ENCODE measurements around the gene RALGPS1.

Gene RALGPS1, protein sequence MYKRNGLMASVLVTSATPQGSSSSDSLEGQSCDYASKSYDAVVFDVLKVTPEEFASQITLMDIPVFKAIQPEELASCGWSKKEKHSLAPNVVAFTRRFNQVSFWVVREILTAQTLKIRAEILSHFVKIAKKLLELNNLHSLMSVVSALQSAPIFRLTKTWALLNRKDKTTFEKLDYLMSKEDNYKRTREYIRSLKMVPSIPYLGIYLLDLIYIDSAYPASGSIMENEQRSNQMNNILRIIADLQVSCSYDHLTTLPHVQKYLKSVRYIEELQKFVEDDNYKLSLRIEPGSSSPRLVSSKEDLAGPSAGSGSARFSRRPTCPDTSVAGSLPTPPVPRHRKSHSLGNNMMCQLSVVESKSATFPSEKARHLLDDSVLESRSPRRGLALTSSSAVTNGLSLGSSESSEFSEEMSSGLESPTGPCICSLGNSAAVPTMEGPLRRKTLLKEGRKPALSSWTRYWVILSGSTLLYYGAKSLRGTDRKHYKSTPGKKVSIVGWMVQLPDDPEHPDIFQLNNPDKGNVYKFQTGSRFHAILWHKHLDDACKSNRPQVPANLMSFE

DNA sequence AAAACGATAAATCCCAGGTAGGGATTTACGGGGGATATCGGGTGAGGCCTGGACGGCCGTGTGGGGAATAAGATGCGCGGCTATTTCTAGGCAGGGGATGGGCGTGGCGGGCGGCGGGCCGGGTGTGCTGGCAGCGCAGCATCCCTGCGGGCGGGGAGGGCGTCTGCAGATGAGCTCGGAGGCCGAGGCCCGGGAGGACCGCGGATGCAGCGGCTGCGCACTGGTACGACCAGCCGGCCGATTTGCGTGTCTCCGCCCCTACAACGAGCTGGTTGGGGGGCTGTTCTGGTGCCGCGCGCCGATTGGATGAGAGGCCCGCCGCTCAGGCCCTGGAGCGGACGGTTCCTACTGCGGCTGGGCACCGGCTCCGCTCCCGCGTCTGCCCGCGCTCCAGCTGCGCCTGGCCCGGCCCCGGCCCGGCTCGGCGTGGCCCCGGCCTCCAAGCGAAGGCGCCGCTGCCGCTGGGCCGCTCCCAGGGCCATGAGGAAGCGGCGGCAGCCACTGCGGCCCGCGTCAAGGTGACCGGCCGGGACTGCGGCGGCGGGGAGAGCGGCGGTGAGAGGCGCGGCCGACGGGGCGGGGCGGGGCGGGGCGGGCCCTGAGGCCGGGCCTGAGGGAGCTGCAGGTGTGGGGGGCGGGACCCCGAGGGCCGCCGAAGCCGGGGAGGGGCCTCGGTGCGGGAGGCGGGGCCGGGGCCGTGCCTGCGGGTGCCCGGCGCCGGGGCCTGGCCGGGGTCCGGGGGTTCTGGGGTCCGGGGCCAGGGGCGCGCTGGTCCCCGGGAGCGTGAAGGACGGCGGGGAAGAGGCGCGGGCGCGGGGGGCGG, at the start of gene RALGPS1:
TSS of gene RALGPS1 (plus strand) at position 325 of the 823 bp plus-strand sequence. CDS start 47,508 bp downstream, outside the sequence.
- DNase-seq, result peak; percentile 35

DNA sequence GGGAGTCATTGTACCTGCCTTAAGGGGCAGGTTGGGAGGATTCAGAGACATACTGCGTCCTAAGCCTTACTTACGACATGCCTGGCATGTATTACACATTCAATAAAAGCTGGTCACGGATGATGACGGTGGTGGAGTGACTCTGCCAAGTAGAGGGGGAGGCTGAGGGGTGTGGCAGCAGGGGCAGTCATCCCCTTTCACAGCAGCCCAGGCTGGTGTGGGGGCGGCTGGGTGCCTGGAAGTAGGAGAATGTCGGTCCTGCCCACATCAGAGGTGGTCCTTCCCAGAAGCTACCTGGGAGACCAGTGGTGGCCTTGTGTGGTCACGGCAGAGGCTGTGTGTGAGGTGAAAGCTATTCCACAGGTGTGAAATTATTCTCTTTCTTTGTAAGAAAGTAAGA, 45.2 kb upstream of the RALGPS1 start:
- no peak for DNase-seq

DNA sequence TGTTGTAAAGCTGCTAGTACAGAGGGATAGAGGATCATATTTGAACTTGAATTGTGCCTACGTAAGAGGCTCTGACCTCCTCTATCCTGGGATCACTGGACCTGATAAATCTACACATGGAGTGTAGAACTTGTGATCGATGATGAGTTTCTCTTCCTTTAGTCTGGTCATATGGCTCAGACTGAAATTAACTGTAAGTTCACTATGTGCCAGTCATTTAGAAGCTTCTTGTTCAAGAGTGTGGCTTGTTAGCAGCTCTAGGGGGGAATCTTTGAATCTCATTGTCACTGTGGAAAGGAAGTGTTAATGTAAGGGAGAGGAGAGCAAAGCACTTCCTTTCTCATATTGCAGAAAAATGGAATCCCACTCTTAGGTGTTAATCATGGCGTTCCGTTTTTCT, 42.1 kb upstream of the RALGPS1 start:
- no peak for DNase-seq

DNA sequence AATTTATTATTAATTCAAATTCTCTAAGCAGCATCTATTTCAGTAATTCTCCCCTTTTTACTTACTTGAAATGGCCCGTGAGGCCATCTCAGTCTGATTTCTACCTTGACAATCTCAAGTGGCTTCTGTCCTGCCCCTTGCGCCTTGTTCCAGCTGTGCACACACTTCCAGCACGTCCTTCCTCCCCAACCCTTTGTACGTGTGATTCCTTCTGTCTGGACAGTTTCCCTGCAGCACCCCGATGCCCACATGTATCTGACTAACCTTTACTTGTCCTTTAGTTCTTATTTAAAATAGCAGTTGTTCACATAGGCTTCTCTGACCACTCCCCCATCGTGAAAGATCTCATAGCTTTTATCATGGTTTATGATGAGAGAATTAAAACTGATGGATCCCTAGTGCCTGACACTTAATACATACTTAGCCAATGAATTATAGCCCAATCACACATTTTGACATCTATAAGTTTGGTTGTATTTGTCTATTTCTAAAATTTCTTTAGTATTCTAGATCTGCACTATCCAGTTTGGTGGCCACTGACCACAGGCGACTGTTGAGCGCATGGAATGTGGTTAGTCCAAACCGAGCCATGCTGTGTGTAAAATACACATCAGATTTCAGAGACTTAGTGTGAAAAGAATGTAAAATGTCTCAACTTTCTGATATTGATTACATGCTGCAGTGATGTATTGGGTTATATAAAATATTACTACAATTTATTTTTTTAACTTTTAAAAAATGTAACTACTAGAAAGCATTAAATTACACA, 39.9 kb upstream of the RALGPS1 start:
- DNase-seq, result no peak

DNA sequence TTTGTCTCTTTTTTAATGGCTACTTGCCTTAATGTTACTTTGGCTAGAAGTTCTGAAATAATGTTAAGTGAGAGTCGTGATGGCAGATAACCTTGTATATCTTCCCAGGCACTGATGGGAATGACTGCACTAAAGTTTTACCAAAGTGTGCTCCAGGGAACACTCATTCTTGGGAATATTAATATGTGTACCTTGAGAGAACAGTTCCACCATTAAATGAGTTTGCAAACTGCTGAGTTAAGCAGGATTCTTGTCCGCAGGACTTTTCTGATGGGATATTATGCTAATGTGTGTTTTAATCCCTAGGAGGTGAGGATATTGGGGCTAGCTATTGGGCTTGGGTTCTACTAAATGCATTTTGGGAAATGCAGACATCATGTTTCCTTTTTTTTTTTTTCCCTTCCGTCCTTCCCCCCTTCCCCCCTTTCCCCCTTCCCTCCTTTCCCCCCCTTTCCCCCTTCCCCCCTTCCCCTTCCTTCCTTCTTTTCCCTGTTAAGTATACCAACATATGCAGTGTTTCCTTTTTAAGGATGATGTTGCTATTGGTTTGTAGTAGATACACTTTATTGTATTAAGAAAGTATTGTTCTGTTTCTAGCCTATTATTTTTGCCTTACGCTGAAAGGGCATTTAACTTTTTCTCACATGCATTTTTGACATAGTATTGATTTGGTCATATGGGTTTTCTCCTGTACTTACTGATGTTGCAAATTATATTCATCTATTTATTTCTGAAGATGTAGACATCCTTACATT, 38.6 kb upstream of the RALGPS1 start:
- no peak for DNase-seq

DNA sequence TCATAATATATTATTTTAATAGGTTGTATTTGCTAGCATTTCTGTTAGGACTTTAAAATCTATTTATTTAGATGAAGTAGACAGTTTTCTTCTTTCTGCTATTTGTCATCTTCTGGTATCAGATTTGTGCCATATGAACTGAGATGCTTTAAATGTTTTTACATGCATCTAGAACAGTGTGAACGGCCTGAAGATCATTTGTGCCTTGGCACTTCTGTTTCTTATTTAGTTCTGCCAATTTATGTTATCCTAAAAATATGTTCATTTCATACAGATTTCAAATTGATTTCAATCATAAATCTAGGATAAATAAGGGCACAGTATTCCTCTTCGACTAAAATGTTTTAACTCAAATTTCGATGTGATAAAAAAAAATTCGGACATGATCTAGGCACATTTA, 38.1 kb upstream of the RALGPS1 start:
- no peak for DNase-seq

DNA sequence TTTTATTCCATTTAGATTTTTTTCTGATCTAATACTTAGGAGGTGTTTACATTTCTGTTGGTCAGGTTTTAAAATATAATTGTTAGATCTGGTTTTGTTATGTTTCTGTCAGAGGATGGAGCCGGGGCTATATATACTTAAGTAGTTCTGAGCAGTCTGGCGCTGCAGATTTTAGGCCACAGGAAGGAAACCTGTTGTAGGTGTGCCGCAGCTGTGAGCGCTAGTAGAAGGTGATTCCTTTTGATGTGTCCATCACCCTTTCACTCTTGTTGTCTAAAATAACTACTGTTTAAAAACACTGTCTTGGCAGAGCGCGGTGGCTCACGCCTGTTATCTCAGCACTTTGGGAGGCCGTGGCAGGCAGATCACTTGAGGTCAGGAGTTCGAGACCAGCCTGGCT, 37.2 kb upstream of the RALGPS1 start:
- no peak for DNase-seq

DNA sequence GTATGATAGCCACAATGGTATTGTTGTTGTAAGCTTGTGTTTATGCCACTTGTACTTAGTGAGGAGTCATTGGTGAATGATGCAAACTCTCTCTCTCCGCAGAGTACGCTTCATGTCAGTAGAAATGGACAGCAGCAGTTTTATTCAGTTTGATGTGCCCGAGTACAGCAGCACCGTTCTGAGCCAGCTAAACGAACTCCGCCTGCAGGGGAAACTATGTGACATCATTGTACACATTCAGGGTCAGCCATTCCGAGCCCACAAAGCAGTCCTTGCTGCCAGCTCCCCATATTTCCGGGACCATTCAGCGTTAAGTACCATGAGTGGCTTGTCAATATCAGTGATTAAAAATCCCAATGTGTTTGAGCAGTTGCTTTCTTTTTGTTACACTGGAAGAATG, 35.3 kb upstream of the RALGPS1 start:
- DNase-seq, result no peak

DNA sequence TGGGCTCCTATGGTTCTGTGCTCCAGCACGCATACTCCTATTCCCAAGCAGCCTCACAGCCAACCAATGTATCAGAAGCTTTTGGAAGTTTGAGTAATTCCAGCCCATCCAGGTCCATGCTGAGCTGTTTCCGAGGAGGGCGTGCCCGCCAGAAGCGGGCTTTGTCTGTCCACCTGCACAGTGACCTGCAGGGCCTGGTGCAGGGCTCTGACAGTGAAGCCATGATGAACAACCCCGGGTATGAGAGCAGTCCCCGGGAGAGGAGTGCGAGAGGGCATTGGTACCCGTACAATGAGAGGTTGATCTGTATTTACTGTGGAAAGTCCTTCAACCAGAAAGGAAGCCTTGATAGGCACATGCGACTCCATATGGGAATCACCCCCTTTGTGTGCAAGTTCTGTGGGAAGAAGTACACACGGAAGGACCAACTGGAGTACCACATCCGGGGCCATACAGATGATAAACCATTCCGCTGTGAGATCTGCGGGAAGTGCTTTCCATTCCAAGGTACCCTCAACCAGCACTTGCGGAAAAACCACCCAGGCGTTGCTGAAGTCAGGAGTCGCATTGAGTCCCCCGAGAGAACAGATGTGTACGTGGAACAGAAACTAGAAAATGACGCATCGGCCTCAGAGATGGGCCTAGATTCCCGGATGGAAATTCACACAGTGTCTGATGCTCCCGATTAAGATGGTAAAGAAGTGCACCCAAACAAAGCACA, 34.2 kb upstream of the RALGPS1 start:
- DNase-seq, result no peak

DNA sequence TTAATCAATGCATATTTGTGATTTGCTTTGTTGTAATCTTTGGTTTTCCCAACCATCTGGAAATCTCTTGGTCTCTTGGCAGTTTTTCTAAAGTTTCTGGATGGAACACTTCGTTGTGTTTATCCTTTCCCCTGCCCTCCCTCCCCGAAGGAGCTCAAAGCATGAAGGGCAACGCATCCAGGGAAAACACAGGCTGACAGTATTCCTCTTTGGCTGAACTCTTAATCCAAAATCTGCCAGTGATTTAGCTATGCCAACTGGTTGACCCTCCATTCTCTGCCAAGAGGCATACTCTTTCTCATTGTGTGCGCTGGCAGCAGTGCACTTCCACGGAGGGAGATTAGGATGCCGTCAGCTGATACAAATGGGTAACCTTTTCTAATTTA, 33.6 kb upstream of the RALGPS1 start:
- no peak for DNase-seq

DNA sequence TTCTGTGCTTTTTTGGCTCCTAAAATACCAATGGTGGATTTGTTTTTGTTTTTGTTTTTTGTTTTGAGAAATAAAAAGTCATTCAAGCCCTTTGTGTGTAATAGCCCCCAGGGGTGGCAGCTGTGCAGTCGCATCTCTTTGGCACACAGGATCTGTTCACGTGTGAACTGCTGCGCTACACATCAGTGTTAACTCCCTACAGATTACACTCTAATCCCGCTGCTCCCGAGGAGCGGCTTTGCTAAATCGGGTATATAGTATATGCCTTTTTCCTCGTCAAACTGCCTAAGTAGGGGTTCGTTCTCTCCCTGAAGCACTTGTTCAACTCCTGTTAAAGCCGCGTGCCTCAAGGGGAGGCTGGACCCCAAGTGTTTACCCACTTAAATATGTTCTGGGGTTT, 31.8 kb upstream of the RALGPS1 start:
- DNase-seq, result no peak

DNA sequence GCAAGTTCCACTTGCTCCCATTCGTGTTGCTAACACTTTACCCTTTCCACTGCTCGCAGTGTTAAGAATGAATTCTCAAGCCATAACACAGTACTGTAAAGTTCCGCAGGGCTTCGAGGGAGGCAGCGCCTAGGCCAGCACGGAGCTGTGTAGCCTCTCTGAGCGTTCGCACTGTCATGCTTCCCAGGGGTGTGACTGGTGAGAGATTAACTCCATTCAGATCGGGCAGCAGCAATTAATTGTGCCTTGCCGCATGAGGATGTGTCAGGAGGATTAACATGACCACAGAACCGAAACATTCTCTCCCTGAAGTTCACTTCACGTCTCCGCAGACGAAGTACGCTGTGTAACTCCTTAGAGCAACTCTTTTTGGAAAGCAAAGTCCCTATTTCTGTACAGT, 30.9 kb upstream of the RALGPS1 start:
- no peak for DNase-seq

DNA sequence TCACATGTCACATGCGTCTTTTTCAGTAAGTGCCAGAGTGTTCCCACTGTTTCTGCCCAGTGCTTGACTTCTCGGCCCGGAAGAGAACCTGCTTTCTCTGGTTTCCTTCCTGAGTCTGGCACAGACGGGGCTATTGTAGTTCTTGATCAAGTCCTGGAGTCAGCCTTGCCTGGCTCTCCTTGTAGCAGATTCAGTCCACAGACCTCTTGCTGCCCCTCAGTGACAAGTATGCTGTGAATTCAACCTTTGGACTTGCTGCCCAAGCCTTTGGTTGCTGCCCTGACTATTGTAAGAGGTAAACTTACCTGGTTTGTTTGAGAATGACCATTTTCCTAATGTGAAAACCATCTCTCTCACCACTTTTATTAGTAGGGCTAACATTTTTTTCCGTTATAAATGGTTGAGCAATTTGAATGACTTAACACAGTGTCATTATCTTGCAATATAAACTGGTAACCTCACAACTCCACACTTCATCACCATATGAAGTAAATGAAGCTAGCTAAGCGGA, 29.4 kb upstream of the RALGPS1 start:
- no peak for DNase-seq

DNA sequence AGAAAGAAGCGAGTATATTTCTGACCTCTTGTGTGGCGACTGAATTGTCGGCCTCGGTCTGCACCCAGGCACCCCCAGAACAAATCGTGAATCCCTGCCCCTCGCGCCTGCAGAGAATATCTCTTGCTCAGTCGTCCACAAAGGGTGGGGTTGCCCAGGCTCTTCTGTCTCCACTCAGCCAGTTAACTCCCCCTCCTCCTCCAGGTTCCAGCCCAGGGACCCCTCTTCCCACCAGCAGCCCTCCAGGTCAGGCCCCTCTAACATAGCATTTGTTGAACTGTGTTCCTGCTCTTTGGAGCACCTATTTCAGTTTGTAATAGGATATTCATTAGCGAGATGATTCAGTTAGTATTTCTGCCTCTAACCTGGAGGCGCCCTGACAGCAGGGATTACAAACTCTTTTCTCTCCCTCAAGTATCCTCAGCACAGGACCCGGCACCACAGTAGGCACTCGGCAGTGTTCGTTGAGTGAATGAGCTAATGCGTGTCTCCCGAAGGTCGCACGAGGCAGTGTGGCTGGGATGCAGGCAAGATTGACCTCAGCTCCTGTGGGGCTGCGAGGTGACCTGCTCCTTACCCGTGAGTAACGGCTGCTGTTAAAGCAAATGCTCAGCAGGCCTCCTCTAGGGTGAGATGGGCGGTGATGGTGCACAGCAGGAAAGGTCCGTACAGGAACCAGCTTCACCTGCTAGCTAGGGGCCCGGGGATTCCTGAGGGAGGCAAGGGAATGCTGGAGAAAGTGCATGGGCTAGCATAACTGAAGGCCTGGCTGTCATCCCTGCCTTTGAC, 28.4 kb upstream of the RALGPS1 start:
- no peak for DNase-seq

DNA sequence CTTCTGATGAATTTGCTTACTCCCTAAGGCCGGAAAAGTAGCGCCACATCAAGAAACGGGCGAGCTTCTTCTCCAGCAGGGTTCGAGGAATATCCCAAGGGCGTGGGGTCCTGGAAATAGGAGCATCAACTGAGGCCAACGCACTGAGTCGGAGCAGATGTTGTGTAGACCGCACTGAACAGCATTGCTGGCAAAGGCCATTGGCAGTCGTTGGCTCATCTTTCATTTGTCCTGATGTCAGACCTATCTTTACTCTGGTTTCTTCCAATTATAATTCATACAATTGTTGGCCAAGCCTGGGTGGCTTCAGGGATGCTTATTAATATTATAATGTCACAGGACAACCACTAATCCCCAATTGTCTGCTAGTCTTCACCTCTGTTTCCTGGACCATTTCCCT, 27.7 kb upstream of the RALGPS1 start:
- DNase-seq, result no peak

DNA sequence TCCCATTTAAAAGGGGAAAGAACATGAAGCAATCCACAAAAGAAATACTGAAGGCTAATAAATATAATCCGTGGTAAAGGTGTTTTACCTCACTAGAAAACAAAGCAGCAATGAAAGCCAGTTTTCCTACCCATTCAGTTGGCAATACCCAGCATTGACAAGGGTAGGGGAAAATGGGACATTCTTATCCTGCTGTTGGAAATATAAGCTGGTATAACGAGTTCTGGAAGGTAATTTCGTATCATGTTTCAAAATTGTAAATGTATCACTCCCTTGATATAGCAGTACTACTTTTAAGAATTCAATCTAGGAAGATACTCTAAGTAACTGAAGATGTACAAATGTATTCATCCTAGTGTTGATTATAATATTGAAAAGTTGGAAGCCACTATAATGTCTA, 22.9 kb upstream of the RALGPS1 start:
- DNase-seq, result no peak

DNA sequence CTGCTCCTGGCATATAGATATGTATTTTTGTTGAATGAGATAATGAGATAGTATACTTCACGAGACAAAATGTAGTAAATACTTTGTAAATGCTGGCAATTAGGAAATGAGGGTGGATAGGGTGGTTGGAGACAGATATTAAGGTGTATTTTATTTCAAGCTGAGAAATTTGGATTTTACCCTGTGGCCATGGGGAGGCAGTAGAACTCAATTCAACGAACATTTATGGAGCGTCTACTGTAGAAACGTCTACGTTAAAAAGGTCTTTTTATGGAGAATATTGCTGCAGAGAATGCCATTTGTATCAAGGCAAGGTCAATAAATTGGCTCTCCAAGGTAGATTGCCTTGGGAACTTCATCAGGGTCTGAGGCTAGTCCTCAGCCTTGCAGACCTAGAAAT, 21.5 kb upstream of the RALGPS1 start:
- no peak for DNase-seq

DNA sequence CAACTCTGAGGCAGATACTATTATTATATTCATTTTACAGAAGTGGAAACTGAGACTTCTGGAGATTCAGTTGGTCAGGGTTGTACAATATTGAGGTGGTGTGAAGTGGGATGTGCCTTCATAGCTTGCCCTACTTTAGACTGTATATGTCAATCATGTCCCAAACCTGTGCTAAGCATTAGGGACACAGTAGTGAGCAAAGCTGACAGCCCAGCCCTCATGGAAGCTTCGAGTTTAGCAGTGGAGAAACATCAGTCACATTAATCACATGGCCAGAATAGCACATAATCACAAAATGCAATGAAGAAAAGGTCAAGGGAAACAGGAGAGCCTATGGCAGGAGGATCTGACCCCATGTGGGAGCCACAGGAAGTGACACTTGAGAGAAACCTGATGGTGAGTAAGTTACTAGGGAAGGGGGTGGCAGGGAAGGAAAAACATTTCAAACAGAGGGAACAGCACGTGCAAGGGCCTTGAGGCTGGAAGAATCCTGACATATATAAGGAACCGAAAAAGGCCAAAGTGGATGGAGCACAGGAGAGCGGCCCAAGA, 20.5 kb upstream of the RALGPS1 start:
- DNase-seq, result no peak

DNA sequence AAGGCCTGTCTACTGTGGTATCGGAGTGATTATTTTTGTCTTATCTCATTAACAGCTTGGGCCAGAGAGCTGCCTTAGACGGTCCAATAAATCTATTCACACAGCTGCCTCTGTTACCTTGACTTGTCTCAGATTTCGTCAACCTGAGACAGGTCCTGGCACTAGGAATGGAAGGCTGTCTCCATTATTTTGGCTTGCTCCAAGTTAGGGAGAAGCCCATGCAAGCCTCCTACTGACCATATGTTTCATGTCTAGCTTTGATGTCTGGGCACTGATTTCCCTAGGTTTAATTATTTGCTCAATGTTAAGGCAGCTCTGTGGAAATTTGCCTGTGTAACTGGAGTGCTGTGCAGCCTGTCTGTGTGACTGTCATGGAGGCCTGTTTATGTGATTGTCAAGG, 12.4 kb upstream of the RALGPS1 start:
- no peak for DNase-seq

DNA sequence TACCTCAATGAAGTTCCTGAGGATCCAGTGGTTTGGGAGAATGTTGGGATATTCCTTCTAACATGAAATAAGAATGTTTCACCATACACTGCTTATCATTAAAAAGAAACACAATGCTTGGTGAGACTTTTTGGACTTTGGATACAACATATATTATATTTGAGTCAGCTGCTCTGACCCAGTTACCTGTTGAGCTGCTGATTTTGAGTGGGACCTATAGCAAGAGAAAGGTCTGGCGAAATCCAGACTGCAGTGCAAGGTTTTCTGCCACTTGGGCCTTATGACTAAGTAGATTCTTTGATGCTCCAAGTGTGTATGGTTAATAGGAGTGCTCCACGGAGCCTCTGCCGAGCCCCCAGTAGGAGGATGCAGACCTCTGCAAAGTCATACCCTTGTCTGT, 10.0 kb upstream of the RALGPS1 start:
- no peak for DNase-seq

All from cortex of kidney (tissue), 1 donor.